Neural progenitor cell (in vitro differentiated cells): ENCODE results near the gene BLOC1S1.

Source experiments
- CTCF ChIP-seq: fragments of 200-600 bp; sonication (generic); IDR thresholded peaks from 2 replicates; pipeline ENCODE4 v1.5.1; 2017; ENCODE audit warnings: antibody characterized with exemption, mild to moderate bottlenecking
- EZH2 ChIP-seq: fragments of 200-600 bp; sonication (generic); IDR thresholded peaks from 2 replicates; pipeline ENCODE4 v1.6.1; 2017; ENCODE audit warnings: antibody characterized with exemption, mild to moderate bottlenecking, moderate library complexity

GRCh38 chr12:55725556-55725955 is 9.7 kb downstream of the BLOC1S1 start:
- TF ChIP-seq CTCF (no peak), EZH2 (no peak)
